B cell (primary cell): ENCODE data around the gene NRDE2. TPM values are rescaled to one million over a fixed set of nuclear protein-coding genes. Genes with fewer than 3 reads are reported as not detected.

ENCODE experiments used
- ATAC-seq: fragments of 200-7000 bp; cut with Tn5 transposase; one replicate; pipeline ENCODE4 v1.10.0; 2021; ENCODE audit warnings: low read depth, mild to moderate bottlenecking, moderate number of reproducible peaks, moderate library complexity
- CTCF ChIA-PET: fragments of 350-600 bp; sonication (Branson Sonifier 250); formaldehyde crosslinking; loops from one replicate; lab custom pipeline; 2021; ENCODE audit warnings: antibody characterized with exemption, inconsistent platforms; lab: Charles Lee
- POLR2A ChIA-PET: fragments of 350-600 bp; sonication (Branson Sonifier 250); formaldehyde crosslinking; loops from one replicate; lab custom pipeline; 2021; ENCODE audit warnings: antibody characterized with exemption; lab: Charles Lee
- DNase-seq: peaks from one replicate; pipeline ENCODE4 v3.0.0; 2013
- H2AFZ ChIP-seq: 2 replicates; pipeline ENCODE4 v1.6.1; 2012; ENCODE audit warnings: mild to moderate bottlenecking, low read depth, low read length; ENCODE audit not compliant: insufficient read depth, poor library complexity, severe bottlenecking
- H3K27ac ChIP-seq, 2 donors: 1 replicate in 1 of 2; 2 replicates in 1 of 2; pipeline ENCODE4 v1.5.1; 2012 to 2013; ENCODE audit warnings: low read length in 2 of 2, mild to moderate bottlenecking in 2 of 2, moderate library complexity in 1 of 2
- H3K27me3 ChIP-seq, 4 experiments: fragments of 200-600 bp in 1 of 4; sonication (generic) in 1 of 4; replicated peaks in 1 of 4; 1 replicate in 2 of 4; 2 replicates in 2 of 4; pipeline versions ENCODE4 v1.6.1 to v1.7.0; 2013 to 2016; ENCODE audit warnings: low read length in 3 of 4, mild to moderate bottlenecking in 2 of 4, mixed read lengths in 1 of 4, moderate library complexity in 1 of 4; ENCODE audit not compliant: insufficient read depth in 4 of 4, control insufficient read depth in 3 of 4; ENCODE audit errors: control extremely low read depth in 1 of 4
- H3K36me3 ChIP-seq, 2 experiments: replicated peaks in 1 of 2; 1 replicate in 1 of 2; 2 replicates in 1 of 2; pipeline versions ENCODE4 v1.6.1 to v1.7.1; 2013; ENCODE audit warnings: low read length in 1 of 2; ENCODE audit not compliant: insufficient read depth in 2 of 2, control insufficient read depth in 1 of 2; ENCODE audit errors: control extremely low read depth in 1 of 2, extremely low read depth in 1 of 2
- H3K4me1 ChIP-seq, 2 donors: fragments of 200-600 bp in 1 of 2; sonication (generic) in 1 of 2; 1 replicate in 1 of 2; 2 replicates in 1 of 2; pipeline versions ENCODE4 v1.5.1 to v1.6.1; 2013 to 2017; ENCODE audit warnings: low read length in 2 of 2; ENCODE audit not compliant: control insufficient read depth in 2 of 2, insufficient read depth in 2 of 2
- H3K4me2 ChIP-seq: replicated peaks from 2 replicates; pipeline ENCODE3; 2012; ENCODE audit warnings: mild to moderate bottlenecking, low read depth, low read length; ENCODE audit not compliant: poor library complexity, severe bottlenecking
- H3K4me3 ChIP-seq, 5 experiments: fragments of 200-600 bp in 1 of 5; sonication (generic) in 1 of 5; 1 replicate in 3 of 5; 2 replicates in 2 of 5; pipeline versions ENCODE4 v1.5.1 to v1.7.0; 2011 to 2016; ENCODE audit warnings: low read length in 4 of 5, mild to moderate bottlenecking in 4 of 5, low read depth in 2 of 5, control low read depth in 1 of 5, moderate library complexity in 1 of 5; ENCODE audit not compliant: insufficient read depth in 1 of 5; ENCODE audit errors: control extremely low read depth in 1 of 5, extremely low read depth in 1 of 5
- H3K79me2 ChIP-seq: fragments of 200-600 bp; sonication (generic); one replicate; pipeline ENCODE4 v1.6.0; 2016; ENCODE audit warnings: low read length; ENCODE audit not compliant: control insufficient read depth, insufficient read depth
- H3K9ac ChIP-seq: fragments of 200-600 bp; sonication (generic); 2 replicates; pipeline ENCODE4 v1.6.1; 2017; ENCODE audit warnings: mild to moderate bottlenecking, low read length, moderate library complexity
- H3K9me3 ChIP-seq, 3 donors: one replicate each; pipeline versions ENCODE4 v1.6.1 to v1.7.1; 2013; ENCODE audit warnings: low read length in 2 of 3; ENCODE audit not compliant: control insufficient read depth in 2 of 3, insufficient read depth in 1 of 3; ENCODE audit errors: control extremely low read depth in 1 of 3
- H4K20me1 ChIP-seq: 2 replicates; pipeline ENCODE4 v1.6.0; 2012; ENCODE audit warnings: mild to moderate bottlenecking, low read length; ENCODE audit not compliant: insufficient read depth, control insufficient read depth, poor library complexity, severe bottlenecking
- H3K27ac Mint-ChIP-seq: one replicate; pipeline ENCODE4 v1.8.0; 2021; ENCODE audit warnings: mixed read lengths
- H3K27me3 Mint-ChIP-seq: one replicate; pipeline ENCODE4 v1.8.0; 2021; ENCODE audit warnings: mixed read lengths
- H3K4me1 Mint-ChIP-seq: one replicate; pipeline ENCODE4 v1.8.0; 2021; ENCODE audit warnings: mixed read lengths
- H3K4me3 Mint-ChIP-seq: one replicate; pipeline ENCODE4 v1.8.0; 2021; ENCODE audit warnings: mixed read lengths
- H3K9me3 Mint-ChIP-seq: one replicate; pipeline ENCODE4 v1.8.0; 2022; ENCODE audit warnings: mixed read lengths; ENCODE audit not compliant: insufficient read depth
- EZH2 ChIP-seq: IDR thresholded peaks from 2 replicates; pipeline ENCODE4 v1.6.1; 2012; ENCODE audit warnings: borderline replicate concordance, low read depth, mild to moderate bottlenecking, moderate library complexity, low read length; ENCODE audit not compliant: insufficient read depth, poor library complexity, severe bottlenecking
- WGBS: methylation state at CpG from one replicate; pipeline ENCODE4 v1.1.5; 2013; ENCODE audit warnings: missing lambda C conversion rate; ENCODE audit not compliant: insufficient coverage; 5-methylcytosine and 5-hydroxymethylcytosine counted together
- intact Hi-C: fragments of 100-400 bp; cut with micrococcal nuclease; formaldehyde crosslinking; loops from one replicate; pipeline ENCODE4 v1.10.0; 2022
- polyA plus RNA-seq: library from polyadenylated mRNA; depleted of rRNA; stranded (reverse); fragments of >200 nt; gene quantifications from 2 replicates; pipeline ENCODE4 v1.2.3, GENCODE V29; 2012
- total RNA-seq, 2 donors: library from RNA; stranded (reverse); fragments of 120-200 nt in 1 of 2; gene quantifications; 1 replicate in 1 of 2; 2 replicates in 1 of 2; pipeline versions ENCODE4 v1.2.3 to v1.2.4, GENCODE V29; 2013 to 2022
- TF ChIP-seq, protein P1 (sequence below): fragments of 200-600 bp; IDR thresholded peaks from one replicate; pipeline ENCODE4 v1.8.0; 2022; ENCODE audit warnings: antibody characterized with exemption, mild to moderate bottlenecking

Gene NRDE2
- total and polyA plus RNA-seq, 2 donors (not counting 1 experiment from before 2014, with no cell fraction given): 5.3 to 35.8 TPM

GRCh38 chr14:90305176-90305601 is 26.6 kb downstream of the NRDE2 start:
- H3K4me1 Mint-ChIP-seq: peaks cover 5% of the 10 kb centered on the region
- no CpG with 5 or more reads among the region's 4 CpGs for WGBS
- Histone ChIP-seq H3K9me3 (no peaks in the 10 kb centered on the region), H3K79me2 (no peaks in the 10 kb centered on the region), H3K27ac (no peak overlapping the region), H3K9ac (no peak overlapping the region), H3K36me3 (peaks cover 0 to 71% of the 10 kb centered on the region in 2 experiments), H3K27me3 (no peaks in the 10 kb centered on the region), H3K4me1 (no peaks in the 10 kb centered on the region), H3K4me3 (no peak overlapping the region), H3K4me2 (no peak overlapping the region), H2AFZ (no peak overlapping the region), H4K20me1 (no peaks in the 10 kb centered on the region)
- no peaks in the 10 kb centered on the region for H3K27me3 Mint-ChIP-seq
- POLR2A ChIA-PET: no interaction called here
- DNase-seq: no peak
- no peak overlapping the region for H3K4me3 Mint-ChIP-seq
- CTCF ChIA-PET: no interaction called here
- H3K27ac Mint-ChIP-seq: no peak overlapping the region
- H3K9me3 Mint-ChIP-seq: no peaks in the 10 kb centered on the region
- no peak for ATAC-seq
- intact Hi-C loops: no loop called here
- TF ChIP-seq, protein P1, sequence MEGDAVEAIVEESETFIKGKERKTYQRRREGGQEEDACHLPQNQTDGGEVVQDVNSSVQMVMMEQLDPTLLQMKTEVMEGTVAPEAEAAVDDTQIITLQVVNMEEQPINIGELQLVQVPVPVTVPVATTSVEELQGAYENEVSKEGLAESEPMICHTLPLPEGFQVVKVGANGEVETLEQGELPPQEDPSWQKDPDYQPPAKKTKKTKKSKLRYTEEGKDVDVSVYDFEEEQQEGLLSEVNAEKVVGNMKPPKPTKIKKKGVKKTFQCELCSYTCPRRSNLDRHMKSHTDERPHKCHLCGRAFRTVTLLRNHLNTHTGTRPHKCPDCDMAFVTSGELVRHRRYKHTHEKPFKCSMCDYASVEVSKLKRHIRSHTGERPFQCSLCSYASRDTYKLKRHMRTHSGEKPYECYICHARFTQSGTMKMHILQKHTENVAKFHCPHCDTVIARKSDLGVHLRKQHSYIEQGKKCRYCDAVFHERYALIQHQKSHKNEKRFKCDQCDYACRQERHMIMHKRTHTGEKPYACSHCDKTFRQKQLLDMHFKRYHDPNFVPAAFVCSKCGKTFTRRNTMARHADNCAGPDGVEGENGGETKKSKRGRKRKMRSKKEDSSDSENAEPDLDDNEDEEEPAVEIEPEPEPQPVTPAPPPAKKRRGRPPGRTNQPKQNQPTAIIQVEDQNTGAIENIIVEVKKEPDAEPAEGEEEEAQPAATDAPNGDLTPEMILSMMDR: no peak
- TF ChIP-seq EZH2: no peak

GRCh38 chr14:90304502-90304901 is 27.2 kb downstream of the NRDE2 start:
- Histone ChIP-seq H3K9me3 (no peaks in the 10 kb centered on the region), H3K27ac (no peak overlapping the region), H3K36me3 (peaks cover 0 to 64% of the 10 kb centered on the region in 2 experiments), H3K27me3 (no peaks in the 10 kb centered on the region), H3K9ac (no peak overlapping the region), H3K79me2 (no peaks in the 10 kb centered on the region), H3K4me1 (no peaks in the 10 kb centered on the region), H4K20me1 (no peaks in the 10 kb centered on the region), H2AFZ (no peak overlapping the region), H3K4me2 (no peak overlapping the region), H3K4me3 (no peak overlapping the region)
- no peak overlapping the region for H3K4me3 Mint-ChIP-seq
- H3K9me3 Mint-ChIP-seq: no peaks in the 10 kb centered on the region
- TF ChIP-seq, protein P1: no peak
- no peak for TF ChIP-seq EZH2
- no peak overlapping the region for H3K27ac Mint-ChIP-seq
- DNase-seq: no peak
- no peak for ATAC-seq
- ChIA-PET CTCF (no interaction called here), POLR2A (no interaction called here)
- intact Hi-C loops: no loop called here
- no peaks in the 10 kb centered on the region for H3K27me3 Mint-ChIP-seq
- H3K4me1 Mint-ChIP-seq: peaks cover 5% of the 10 kb centered on the region
